Esophagus squamous epithelium (tissue), 5 donors: ENCODE results near the gene PFKP. TPM values are rescaled to one million over a fixed set of nuclear protein-coding genes. Genes with fewer than 3 reads are reported as not detected.

Experiments used
- DNase-seq: peaks from one replicate; lab custom pipeline; 2025; lab: John Stamatoyannopoulos, UW
- H3K27ac ChIP-seq, 4 donors: fragments of 200-600 bp; sonication (generic); one replicate each; pipeline ENCODE4 v1.5.1; 2016 to 2019; ENCODE audit warnings: mild to moderate bottlenecking in 1 of 4
- H3K27me3 ChIP-seq, 4 donors: fragments of 200-600 bp; sonication (generic); 1 replicate in 3 of 4; 2 replicates in 1 of 4; pipeline versions ENCODE4 v1.5.1 to v1.6.0; 2017 to 2021; ENCODE audit warnings: antibody characterized with exemption in 1 of 4
- H3K36me3 ChIP-seq, 3 donors: fragments of 200-600 bp; sonication (generic); one replicate each; pipeline ENCODE4 v1.5.1; 2016 to 2019
- H3K4me1 ChIP-seq, 3 donors: fragments of 200-600 bp; sonication (generic); one replicate each; pipeline ENCODE4 v1.5.1; 2017 to 2019
- H3K4me3 ChIP-seq, 4 donors: fragments of 200-600 bp; sonication (generic); 1 replicate in 3 of 4; 2 replicates in 1 of 4; pipeline ENCODE4 v1.5.1; 2016 to 2019; ENCODE audit warnings: mild to moderate bottlenecking in 2 of 4, moderate library complexity in 1 of 4
- H3K9me3 ChIP-seq, 3 donors: fragments of 200-600 bp; sonication (generic); one replicate each; pipeline ENCODE4 v1.5.1; 2016 to 2019
- POLR2A ChIP-seq, 4 donors: fragments of 450-650 bp; IDR thresholded peaks; one replicate each; pipeline ENCODE4 v1.6.1; 2017; ENCODE audit warnings: antibody characterized with exemption in 4 of 4, mild to moderate bottlenecking in 4 of 4, moderate library complexity in 3 of 4
- WGBS, 2 donors: methylation state at CpG; one replicate each; pipeline ENCODE4 v1.1.5; 2018; 5-methylcytosine and 5-hydroxymethylcytosine counted together
- intact Hi-C: fragments of 100-400 bp; cut with DNase I; formaldehyde crosslinking; loops from one replicate; pipeline ENCODE4 v1.15.0; 2022
- total RNA-seq, 4 donors: library from RNA; depleted of rRNA; stranded (reverse); fragments of >200 nt; gene quantifications; one replicate each; pipeline ENCODE4 v1.1.0, GENCODE V29; 2016
- TF ChIP-seq, protein P1 (sequence below), 6 experiments: fragments of 450-650 bp in 4 of 6; fragments of 200-600 bp in 2 of 6; sonication (generic) in 2 of 6; IDR thresholded peaks; one replicate each; pipeline ENCODE4 v1.5.1; 2016 to 2019; ENCODE audit warnings: antibody characterized with exemption in 6 of 6, mild to moderate bottlenecking in 4 of 6, moderate library complexity in 4 of 6
- donor health status: DM: yes; HTN: yes; CAD: no.

PFKP gene
- 10 to 100 TPM; 69.7 to 94.0 (median 86.4) TPM for total RNA-seq

DNA sequence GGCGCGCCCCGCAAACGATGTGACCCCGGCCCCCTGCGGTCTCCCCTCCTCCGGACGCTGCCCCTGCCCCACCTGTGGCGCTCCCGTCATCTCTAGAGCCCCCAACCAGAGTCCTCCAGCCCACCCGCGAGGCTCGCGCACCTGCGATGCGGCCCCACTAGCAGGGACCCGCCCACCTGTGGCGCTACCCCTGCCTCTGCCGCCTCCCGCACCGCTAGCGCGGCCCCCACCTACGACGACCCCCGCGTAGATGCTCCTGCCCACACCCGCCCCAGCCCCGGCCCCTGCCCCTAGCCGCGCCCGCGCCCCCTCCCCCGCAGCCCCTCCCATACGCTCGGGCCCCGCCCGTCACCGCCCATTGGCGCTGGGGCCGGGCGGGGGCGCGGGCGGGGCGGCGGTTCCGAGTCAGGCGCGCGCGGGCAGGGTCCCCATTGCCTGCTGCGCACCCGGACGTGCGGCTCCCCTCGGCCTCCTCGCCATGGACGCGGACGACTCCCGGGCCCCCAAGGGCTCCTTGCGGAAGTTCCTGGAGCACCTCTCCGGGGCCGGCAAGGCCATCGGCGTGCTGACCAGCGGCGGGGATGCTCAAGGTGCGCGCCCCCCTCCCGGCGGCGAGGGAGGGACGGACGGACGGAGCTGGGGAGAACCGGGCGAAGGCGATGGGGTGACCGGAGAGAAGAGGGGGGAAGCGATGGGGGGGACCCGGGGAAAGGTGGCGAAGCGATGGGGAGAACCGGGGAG lies at the start of gene PFKP:
Gene PFKP, plus strand, starts transcription at position 431 of the 741 bp plus-strand sequence. Its CDS starts 48 bp downstream, at position 479.
- peaks cover 13 to 47% (median 14%) of the 10 kb centered on the region in 3 donors for H3K4me1 ChIP-seq
- intact Hi-C loops: no loop called here
- WGBS, 2 donors: 0% methylated on average over 2 to 7 of the region's 86 CpGs
- DNase-seq: no peak
- peak within 1 kb of the TSS; percentile 57 to 94 (median 80) for H3K4me3 ChIP-seq
- H3K27ac ChIP-seq: peak within 1 kb of the TSS; percentile 83 to 89 (median 86)
- H3K27me3 ChIP-seq: peaks cover 0 to 17% (median 0%) of the 10 kb centered on the region in 4 donors
- H3K9me3 ChIP-seq: no peaks in the 10 kb centered on the region
- peaks cover 0 to 15% (median 0%) of the 10 kb centered on the region in 3 donors for H3K36me3 ChIP-seq
- TF ChIP-seq POLR2A (IDR thresholded peaks at IDR 0.05): peak in 2 of 4 donors; percentile 77 to 85
- TF ChIP-seq, protein P1, sequence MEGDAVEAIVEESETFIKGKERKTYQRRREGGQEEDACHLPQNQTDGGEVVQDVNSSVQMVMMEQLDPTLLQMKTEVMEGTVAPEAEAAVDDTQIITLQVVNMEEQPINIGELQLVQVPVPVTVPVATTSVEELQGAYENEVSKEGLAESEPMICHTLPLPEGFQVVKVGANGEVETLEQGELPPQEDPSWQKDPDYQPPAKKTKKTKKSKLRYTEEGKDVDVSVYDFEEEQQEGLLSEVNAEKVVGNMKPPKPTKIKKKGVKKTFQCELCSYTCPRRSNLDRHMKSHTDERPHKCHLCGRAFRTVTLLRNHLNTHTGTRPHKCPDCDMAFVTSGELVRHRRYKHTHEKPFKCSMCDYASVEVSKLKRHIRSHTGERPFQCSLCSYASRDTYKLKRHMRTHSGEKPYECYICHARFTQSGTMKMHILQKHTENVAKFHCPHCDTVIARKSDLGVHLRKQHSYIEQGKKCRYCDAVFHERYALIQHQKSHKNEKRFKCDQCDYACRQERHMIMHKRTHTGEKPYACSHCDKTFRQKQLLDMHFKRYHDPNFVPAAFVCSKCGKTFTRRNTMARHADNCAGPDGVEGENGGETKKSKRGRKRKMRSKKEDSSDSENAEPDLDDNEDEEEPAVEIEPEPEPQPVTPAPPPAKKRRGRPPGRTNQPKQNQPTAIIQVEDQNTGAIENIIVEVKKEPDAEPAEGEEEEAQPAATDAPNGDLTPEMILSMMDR (IDR thresholded peaks at IDR 0.05): no peak

DNA sequence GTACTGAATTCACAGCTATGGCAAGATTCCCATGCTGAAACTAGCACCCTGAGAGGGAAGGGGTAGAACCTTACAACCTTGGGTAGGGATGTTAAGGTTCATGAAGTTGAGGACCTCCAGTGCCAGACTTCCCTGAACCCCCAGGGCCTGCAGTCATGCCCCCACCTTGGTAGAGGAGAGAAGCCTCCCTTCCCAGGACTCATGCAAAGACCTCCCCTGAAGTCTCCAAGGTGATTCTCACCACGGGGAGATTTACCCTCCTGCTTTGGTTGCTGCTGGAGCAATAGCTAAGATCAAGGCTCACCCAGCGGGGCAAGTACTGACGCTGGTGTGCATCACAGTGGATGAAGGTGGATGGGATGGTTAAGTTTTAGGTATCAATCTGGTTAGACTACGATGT lies 49.1 kb upstream of the PFKP start:
- Histone ChIP-seq H3K4me3 (no peak overlapping the region), H3K27ac (no peak overlapping the region), H3K27me3 (peaks cover 0 to 46% (median 0%) of the 10 kb centered on the region in 4 donors), H3K4me1 (no peaks in the 10 kb centered on the region), H3K9me3 (peaks cover 0 to 1% (median 0%) of the 10 kb centered on the region in 3 donors), H3K36me3 (no peaks in the 10 kb centered on the region)
- TF ChIP-seq, protein P1 (IDR thresholded peaks at IDR 0.05): no peak
- no peak for TF ChIP-seq POLR2A (IDR thresholded peaks at IDR 0.05)
- 63 to 97% methylated on average over 3 to 4 of the region's 4 CpGs for WGBS, 2 donors
- no peak for DNase-seq
- intact Hi-C loops: no loop called here

DNA sequence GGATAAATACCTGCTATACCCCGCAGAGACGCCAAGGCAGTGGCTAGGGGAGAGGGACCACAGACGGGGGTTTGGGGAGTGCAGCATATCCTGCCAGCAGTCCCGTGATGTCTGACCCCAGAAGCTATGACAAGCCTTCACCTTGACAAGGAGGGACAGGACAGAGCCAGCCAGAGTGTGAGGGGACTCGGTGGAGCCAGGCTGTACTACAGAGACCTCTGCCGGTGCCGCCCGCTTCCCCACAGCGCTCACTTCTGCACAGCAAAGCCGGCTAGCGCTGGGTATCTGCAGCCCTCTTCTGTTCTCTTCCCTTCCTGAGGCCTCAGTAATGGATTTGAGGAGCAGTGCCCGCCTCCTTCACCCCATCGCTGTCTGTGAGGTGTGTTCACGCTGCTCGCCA lies 47.0 kb upstream of the PFKP start:
- 87 to 92% methylated on average over 11 to 15 of the region's 15 CpGs for WGBS, 2 donors
- DNase-seq: no peak
- H3K9me3 ChIP-seq: no peaks in the 10 kb centered on the region
- H3K4me1 ChIP-seq: no peaks in the 10 kb centered on the region
- intact Hi-C loops: no loop called here
- H3K36me3 ChIP-seq: no peaks in the 10 kb centered on the region
- no peak overlapping the region for H3K4me3 ChIP-seq
- no peak overlapping the region for H3K27ac ChIP-seq
- TF ChIP-seq, protein P1 (IDR thresholded peaks at IDR 0.05): no peak
- TF ChIP-seq POLR2A (IDR thresholded peaks at IDR 0.05): no peak
- H3K27me3 ChIP-seq: peaks cover 0 to 34% (median 0%) of the 10 kb centered on the region in 4 donors

DNA sequence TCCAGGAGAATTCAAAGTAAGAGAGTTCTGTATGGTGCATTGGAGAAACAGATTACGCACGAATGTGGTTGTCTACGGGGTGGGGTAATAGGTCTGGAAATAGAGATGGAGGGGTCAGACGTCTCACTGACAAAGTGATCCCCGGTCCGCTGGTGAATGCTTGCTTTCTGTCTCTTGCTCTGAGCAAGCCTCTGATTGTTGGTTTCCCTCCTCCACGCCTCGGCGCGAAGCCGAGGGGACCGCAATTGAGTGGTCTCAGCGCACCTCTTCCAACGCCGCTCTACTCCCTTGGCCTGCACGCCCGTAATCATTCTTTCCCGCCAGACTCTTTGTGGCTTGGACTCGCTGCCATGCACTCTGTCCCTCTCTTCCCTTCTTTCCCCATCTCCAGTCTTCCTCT lies 46.5 kb upstream of the PFKP start:
- TF ChIP-seq, protein P1 (IDR thresholded peaks at IDR 0.05): no peak
- TF ChIP-seq POLR2A (IDR thresholded peaks at IDR 0.05): no peak
- no peaks in the 10 kb centered on the region for H3K36me3 ChIP-seq
- peaks cover 0 to 29% (median 0%) of the 10 kb centered on the region in 4 donors for H3K27me3 ChIP-seq
- H3K9me3 ChIP-seq: no peaks in the 10 kb centered on the region
- no peak overlapping the region for H3K27ac ChIP-seq
- no peak for DNase-seq
- 93 to 96% methylated on average over 19 of the region's 19 CpGs for WGBS, 2 donors
- intact Hi-C loops: no loop called here
- H3K4me1 ChIP-seq: no peaks in the 10 kb centered on the region
- no peak overlapping the region for H3K4me3 ChIP-seq

DNA sequence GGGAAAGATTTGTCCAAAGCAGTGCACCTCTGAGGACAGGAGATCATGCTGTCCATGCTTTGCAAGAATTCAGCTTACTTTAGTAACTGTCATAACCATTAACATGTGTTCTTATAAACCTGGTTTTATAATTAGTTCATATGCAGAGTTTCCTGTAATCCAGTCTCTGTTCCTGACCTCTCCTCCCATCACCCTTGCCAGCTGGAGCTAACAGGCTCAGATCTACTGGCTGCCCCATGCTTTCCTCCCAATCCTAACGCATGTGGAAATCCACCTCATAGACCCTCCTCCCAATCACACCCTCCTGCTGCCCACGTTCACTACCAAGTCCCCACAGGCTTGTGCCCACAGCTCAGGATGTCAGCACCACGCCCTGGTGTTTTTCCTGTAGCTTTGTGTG lies 45.3 kb upstream of the PFKP start:
- Histone ChIP-seq H3K27me3 (peaks cover 0 to 28% (median 0%) of the 10 kb centered on the region in 4 donors), H3K9me3 (no peaks in the 10 kb centered on the region), H3K4me1 (no peaks in the 10 kb centered on the region), H3K36me3 (no peaks in the 10 kb centered on the region), H3K4me3 (no peak overlapping the region), H3K27ac (no peak overlapping the region)
- TF ChIP-seq POLR2A (IDR thresholded peaks at IDR 0.05): no peak
- TF ChIP-seq, protein P1 (IDR thresholded peaks at IDR 0.05): no peak
- DNase-seq: no peak
- intact Hi-C loops: no loop called here
- WGBS, 2 donors: 39 to 45% methylated on average over 3 of the region's 3 CpGs
